HG02840 (cell line): ENCODE results near the gene FYCO1.

Experiments used
- ATAC-seq: cut with Tn5 transposase; IDR thresholded peaks from one replicate; pipeline ENCODE4 v1.9.1; 2021; ENCODE audit warnings: mild to moderate bottlenecking, moderate library complexity, moderate number of reproducible peaks; ENCODE audit not compliant: unreplicated experiment, low FRiP score

FYCO1 gene

GRCh38 chr3:45947361-45947760 is 48.3 kb downstream of the FYCO1 start:
- ATAC-seq = no peak

GRCh38 chr3:45946875-45947274 is 48.7 kb downstream of the FYCO1 start:
- ATAC-seq = no peak

- no peak for ATAC-seq
Observed at GRCh38 chr3:45946307-45946706, 49.3 kb downstream of the FYCO1 start.

GRCh38 chr3:45944830-45945620 is 50.6 kb downstream of the FYCO1 start:
- no peak for ATAC-seq

- ATAC-seq = no peak
Observed at GRCh38 chr3:45943207-45943846, 52.3 kb downstream of the FYCO1 start, which contains the start of gene CXCR6. TSS of gene CXCR6 (plus strand) at chr3:45943464. CDS start at chr3:45946482, 3,018 bp downstream.

- no peak for ATAC-seq
Observed at GRCh38 chr3:45942051-45942825, 53.4 kb downstream of the FYCO1 start.

GRCh38 chr3:45940781-45941365 is 54.8 kb downstream of the FYCO1 start:
- no peak for ATAC-seq

- ATAC-seq = no peak
Observed at GRCh38 chr3:45940004-45940780, 55.4 kb downstream of the FYCO1 start.

GRCh38 chr3:45939341-45939771 is 56.3 kb downstream of the FYCO1 start:
- no peak for ATAC-seq

- ATAC-seq = no peak
Observed at GRCh38 chr3:45938864-45939263, 56.8 kb downstream of the FYCO1 start.

GRCh38 chr3:45938043-45938435 is 57.6 kb downstream of the FYCO1 start:
- no peak for ATAC-seq

GRCh38 chr3:45937206-45938042 is 58.2 kb downstream of the FYCO1 start:
- no peak for ATAC-seq

- no peak for ATAC-seq
Observed at GRCh38 chr3:45936261-45936660, 59.4 kb downstream of the FYCO1 start.

- ATAC-seq = no peak
Observed at GRCh38 chr3:45933591-45933990, 62.0 kb downstream of the FYCO1 start.

GRCh38 chr3:45932112-45932511 is 63.5 kb downstream of the FYCO1 start:
- no peak for ATAC-seq

GRCh38 chr3:45931496-45931895 is 64.1 kb downstream of the FYCO1 start:
- ATAC-seq = no peak

GRCh38 chr3:45929042-45929679 is 66.5 kb downstream of the FYCO1 start:
- no peak for ATAC-seq

GRCh38 chr3:45927881-45928280 is 67.7 kb downstream of the FYCO1 start:
- no peak for ATAC-seq

- no peak for ATAC-seq
Observed at GRCh38 chr3:45923755-45924154, 71.9 kb downstream of the FYCO1 start.
